Upper lobe of left lung (tissue), 6 donors: ENCODE data around the gene MRPL43. TPM values are rescaled to one million over a fixed set of nuclear protein-coding genes. Genes with fewer than 3 reads are reported as not detected.
A peak's percentile ranks its signal among the peaks of the same experiment; 100 is the strongest.

Experiments used
- ATAC-seq, 2 donors: fragments of 200-7000 bp; cut with Tn5 transposase; one replicate each; pipeline ENCODE4 v1.9.1; 2022; ENCODE audit warnings: mild to moderate bottlenecking in 2 of 2, moderate library complexity in 2 of 2; ENCODE audit not compliant: low FRiP score in 2 of 2
- DNase-seq, 2 donors: peaks; one replicate each; pipeline ENCODE4 v3.0.0-alpha.2; 2019 to 2020
- H3K27ac ChIP-seq, 4 donors: fragments of 200-600 bp; sonication (generic); one replicate each; pipeline ENCODE4 v1.5.1; 2016 to 2019
- H3K27me3 ChIP-seq, 4 donors: fragments of 200-600 bp; sonication (generic); one replicate each; pipeline ENCODE4 v1.5.1; 2017 to 2019
- H3K36me3 ChIP-seq, 4 donors: fragments of 200-600 bp; sonication (generic); one replicate each; pipeline ENCODE4 v1.5.1; 2016 to 2019
- H3K4me1 ChIP-seq, 4 donors: fragments of 200-600 bp; sonication (generic); one replicate each; pipeline ENCODE4 v1.5.1; 2018 to 2019
- H3K4me3 ChIP-seq, 4 donors: fragments of 200-600 bp; sonication (generic); one replicate each; pipeline ENCODE4 v1.5.1; 2017 to 2019; ENCODE audit warnings: mild to moderate bottlenecking in 2 of 4, moderate library complexity in 1 of 4
- H3K9me3 ChIP-seq, 4 donors: fragments of 200-600 bp; sonication (generic); one replicate each; pipeline ENCODE4 v1.5.1; 2018 to 2019
- EP300 ChIP-seq, 4 donors: sonication (generic); formaldehyde crosslinking; IDR thresholded peaks; one replicate each; pipeline ENCODE4 v1.5.1; 2017; ENCODE audit warnings: antibody characterized with exemption in 4 of 4, control low read depth in 2 of 4
- POLR2A ChIP-seq, 4 donors: fragments of 450-650 bp; IDR thresholded peaks; one replicate each; pipeline ENCODE4 v1.5.1; 2016 to 2017; ENCODE audit warnings: antibody characterized with exemption in 4 of 4, mild to moderate bottlenecking in 2 of 4
- POLR2AphosphoS5 ChIP-seq, 2 donors: sonication (generic); formaldehyde crosslinking; IDR thresholded peaks; one replicate each; pipeline ENCODE4 v1.5.1; 2017; ENCODE audit warnings: antibody characterized with exemption in 2 of 2
- WGBS, 2 donors: methylation state at CpG; one replicate each; pipeline ENCODE4 v1.1.5; 2017 to 2018; 5-methylcytosine and 5-hydroxymethylcytosine counted together
- total RNA-seq, 6 donors: library from RNA; depleted of rRNA in 4 of 6; stranded (reverse); fragments of >200 nt in 4 of 6; gene quantifications; one replicate each; pipeline versions ENCODE4 v1.1.0 to v1.2.1, GENCODE V29; 2016 to 2021
- TF ChIP-seq, protein P1 (sequence below), 6 experiments: fragments of 450-650 bp in 4 of 6; fragments of 200-600 bp in 2 of 6; sonication (generic) in 2 of 6; IDR thresholded peaks; one replicate each; pipeline ENCODE4 v1.5.1; 2016 to 2019; ENCODE audit warnings: antibody characterized with exemption in 6 of 6
- donor health status: DM: no; HTN: no; CAD: no; lungs with moderate emphysema.
- donor health status: DM: no; HTN: yes; CAD: no; lungs with severe emphysema.

The MRPL43 gene
- total RNA-seq, 6 donors from 2014 or later, result 40.2 to 72.1 (median 63.5) TPM

DNA sequence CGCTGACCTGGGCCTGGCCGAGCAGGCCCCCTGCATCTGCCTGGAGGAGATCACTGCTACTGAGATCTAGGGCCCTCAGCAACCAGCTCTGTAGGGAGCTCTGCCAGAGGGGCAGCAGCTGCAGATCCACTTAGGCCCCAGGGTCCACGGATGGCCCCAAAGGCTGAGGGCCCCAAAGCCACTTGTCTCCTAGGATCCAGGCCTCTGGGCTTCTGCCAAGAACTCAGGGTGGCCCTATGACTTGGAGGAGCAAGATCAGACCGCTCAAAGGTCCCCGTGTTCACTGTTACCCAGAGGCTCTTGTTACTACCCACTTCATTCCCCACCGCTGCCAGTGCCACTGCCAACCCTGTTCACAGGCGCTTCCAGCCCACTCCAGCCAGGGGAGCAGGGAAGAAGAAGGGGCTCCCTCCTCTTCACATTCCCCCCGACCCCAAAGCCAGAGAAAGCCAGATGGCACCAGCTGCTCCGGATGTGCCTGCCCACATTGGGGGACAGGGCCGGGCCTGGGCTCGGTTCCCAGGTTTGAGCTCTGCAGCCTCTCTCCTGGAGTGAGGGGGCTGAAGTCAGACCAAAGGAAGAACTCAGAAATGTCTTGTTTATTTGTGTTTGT is 19.9 kb upstream of the MRPL43 start:
- H3K36me3 ChIP-seq, result peaks cover 8 to 52% (median 27%) of the 10 kb centered on the region in 4 donors
- no peak overlapping the region for H3K4me3 ChIP-seq
- DNase-seq (no peak), ATAC-seq (no peak)
- H3K4me1 ChIP-seq, result peaks cover 23 to 46% (median 27%) of the 10 kb centered on the region in 4 donors
- no peaks in the 10 kb centered on the region for H3K9me3 ChIP-seq
- no peaks in the 10 kb centered on the region for H3K27me3 ChIP-seq
- peak overlapping the region in 3 of 4 donors; percentile 2 to 64 (median 61) for H3K27ac ChIP-seq
- WGBS, 2 donors, result 63% methylated on average over 4 to 10 of the region's 11 CpGs
- TF ChIP-seq POLR2A (IDR thresholded peaks at IDR 0.05), result no peak
- TF ChIP-seq, protein P1, sequence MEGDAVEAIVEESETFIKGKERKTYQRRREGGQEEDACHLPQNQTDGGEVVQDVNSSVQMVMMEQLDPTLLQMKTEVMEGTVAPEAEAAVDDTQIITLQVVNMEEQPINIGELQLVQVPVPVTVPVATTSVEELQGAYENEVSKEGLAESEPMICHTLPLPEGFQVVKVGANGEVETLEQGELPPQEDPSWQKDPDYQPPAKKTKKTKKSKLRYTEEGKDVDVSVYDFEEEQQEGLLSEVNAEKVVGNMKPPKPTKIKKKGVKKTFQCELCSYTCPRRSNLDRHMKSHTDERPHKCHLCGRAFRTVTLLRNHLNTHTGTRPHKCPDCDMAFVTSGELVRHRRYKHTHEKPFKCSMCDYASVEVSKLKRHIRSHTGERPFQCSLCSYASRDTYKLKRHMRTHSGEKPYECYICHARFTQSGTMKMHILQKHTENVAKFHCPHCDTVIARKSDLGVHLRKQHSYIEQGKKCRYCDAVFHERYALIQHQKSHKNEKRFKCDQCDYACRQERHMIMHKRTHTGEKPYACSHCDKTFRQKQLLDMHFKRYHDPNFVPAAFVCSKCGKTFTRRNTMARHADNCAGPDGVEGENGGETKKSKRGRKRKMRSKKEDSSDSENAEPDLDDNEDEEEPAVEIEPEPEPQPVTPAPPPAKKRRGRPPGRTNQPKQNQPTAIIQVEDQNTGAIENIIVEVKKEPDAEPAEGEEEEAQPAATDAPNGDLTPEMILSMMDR (IDR thresholded peaks at IDR 0.05), result no peak
- no peak for TF ChIP-seq EP300 (IDR thresholded peaks at IDR 0.05)
- TF ChIP-seq POLR2AphosphoS5 (IDR thresholded peaks at IDR 0.05), result no peak

DNA sequence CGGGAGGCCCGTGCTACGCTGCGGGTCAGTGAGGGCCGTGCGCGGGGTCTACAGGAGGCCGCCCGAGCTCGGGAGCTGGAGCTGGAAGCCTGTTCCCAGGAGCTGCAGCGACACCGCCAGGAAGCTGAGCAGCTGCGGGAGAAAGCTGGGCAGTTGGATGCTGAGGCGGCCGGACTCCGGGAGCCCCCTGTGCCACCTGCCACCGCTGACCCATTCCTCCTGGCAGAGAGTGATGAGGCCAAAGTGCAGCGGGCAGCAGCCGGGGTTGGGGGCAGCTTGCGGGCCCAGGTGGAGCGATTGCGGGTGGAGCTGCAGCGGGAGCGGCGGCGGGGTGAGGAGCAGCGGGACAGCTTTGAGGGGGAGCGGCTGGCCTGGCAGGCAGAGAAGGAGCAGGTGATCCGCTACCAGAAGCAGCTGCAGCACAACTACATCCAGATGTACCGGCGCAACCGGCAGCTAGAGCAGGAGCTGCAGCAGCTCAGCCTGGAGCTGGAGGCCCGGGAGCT is 19.3 kb upstream of the MRPL43 start:
- Histone ChIP-seq H3K27me3 (no peaks in the 10 kb centered on the region), H3K4me1 (peaks cover 24 to 46% (median 30%) of the 10 kb centered on the region in 4 donors), H3K9me3 (no peaks in the 10 kb centered on the region), H3K27ac (peak overlapping the region in 2 of 4 donors; percentile 2 to 64), H3K4me3 (no peak overlapping the region), H3K36me3 (peaks cover 8 to 52% (median 27%) of the 10 kb centered on the region in 4 donors)
- TF ChIP-seq, protein P1 (IDR thresholded peaks at IDR 0.05), result no peak
- TF ChIP-seq POLR2AphosphoS5 (IDR thresholded peaks at IDR 0.05) (no peak), EP300 (IDR thresholded peaks at IDR 0.05) (no peak), POLR2A (IDR thresholded peaks at IDR 0.05) (no peak)
- 84 to 93% methylated on average over 10 to 32 of the region's 33 CpGs for WGBS, 2 donors
- DNase-seq (peak in 1 of 2 donors; percentile 77), ATAC-seq (no peak)

DNA sequence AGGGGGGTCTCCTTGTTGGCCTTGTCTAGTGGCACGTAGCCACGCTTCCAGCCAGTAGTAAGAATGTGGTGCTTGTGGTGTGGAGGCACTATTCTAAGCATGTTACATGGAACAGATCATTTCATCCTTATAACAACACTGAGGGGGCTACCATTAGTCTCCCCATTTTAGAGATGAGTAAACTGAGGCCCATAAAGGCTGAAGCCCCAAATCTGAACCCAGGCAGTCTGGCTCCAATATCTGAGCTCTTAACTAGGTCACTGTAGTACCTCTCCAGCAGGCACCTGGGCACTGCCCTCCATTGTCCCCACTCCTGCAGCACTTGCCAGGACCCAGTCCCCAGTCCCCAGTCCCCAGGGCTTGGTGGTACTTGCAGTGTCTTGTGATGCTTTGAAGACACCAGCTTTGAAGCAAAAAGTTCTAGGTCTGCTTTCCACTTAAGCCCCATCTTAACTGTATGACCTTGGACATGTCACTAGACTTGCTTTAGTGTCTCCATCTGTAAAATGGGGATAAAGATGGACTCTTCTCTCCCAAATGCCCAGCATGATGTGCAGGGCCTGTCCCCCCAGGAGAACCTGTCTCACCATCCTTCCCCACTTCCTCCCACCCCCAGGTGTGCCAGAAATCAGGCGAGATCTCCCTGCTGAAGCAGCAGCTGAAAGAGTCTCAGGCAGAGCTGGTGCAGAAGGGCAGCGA is 18.7 kb upstream of the MRPL43 start:
- TF ChIP-seq POLR2A (IDR thresholded peaks at IDR 0.05), result no peak
- no peak for TF ChIP-seq POLR2AphosphoS5 (IDR thresholded peaks at IDR 0.05)
- no peak for TF ChIP-seq EP300 (IDR thresholded peaks at IDR 0.05)
- TF ChIP-seq, protein P1 (IDR thresholded peaks at IDR 0.05), result no peak
- ATAC-seq, result no peak
- DNase-seq, result no peak
- H3K9me3 ChIP-seq, result no peaks in the 10 kb centered on the region
- peaks cover 29 to 51% (median 33%) of the 10 kb centered on the region in 4 donors for H3K4me1 ChIP-seq
- peaks cover 8 to 52% (median 27%) of the 10 kb centered on the region in 4 donors for H3K36me3 ChIP-seq
- WGBS, 2 donors, result 98% methylated on average over 4 of the region's 4 CpGs
- H3K27me3 ChIP-seq, result no peaks in the 10 kb centered on the region
- no peak overlapping the region for H3K4me3 ChIP-seq
- peak overlapping the region in 3 of 4 donors; percentile 2 to 64 (median 15) for H3K27ac ChIP-seq

DNA sequence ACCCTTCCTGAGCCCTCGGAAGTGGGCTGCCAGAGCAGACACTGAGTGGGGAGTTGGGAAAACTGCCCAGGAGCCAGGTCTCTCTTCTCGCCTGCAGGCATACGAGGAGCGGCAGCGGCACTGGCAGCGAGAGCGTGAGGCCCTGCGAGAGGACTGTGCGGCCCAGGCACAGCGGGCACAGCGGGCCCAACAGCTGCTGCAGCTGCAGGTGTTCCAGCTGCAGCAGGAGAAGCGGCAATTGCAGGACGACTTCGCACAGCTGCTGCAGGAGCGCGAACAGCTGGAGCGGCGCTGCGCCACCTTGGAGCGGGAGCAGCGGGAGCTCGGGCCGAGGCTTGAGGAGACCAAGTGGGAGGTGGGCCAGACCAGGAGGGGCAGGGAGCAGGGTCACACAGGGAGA is 18.1 kb upstream of the MRPL43 start:
- Histone ChIP-seq H3K4me3 (no peak overlapping the region), H3K27me3 (no peaks in the 10 kb centered on the region), H3K4me1 (peaks cover 35 to 58% (median 39%) of the 10 kb centered on the region in 4 donors), H3K9me3 (no peaks in the 10 kb centered on the region), H3K27ac (peak overlapping the region in 2 of 4 donors; percentile 64 to 100), H3K36me3 (peaks cover 8 to 52% (median 27%) of the 10 kb centered on the region in 4 donors)
- 74 to 75% methylated on average over 21 to 23 of the region's 23 CpGs for WGBS, 2 donors
- TF ChIP-seq, protein P1 (IDR thresholded peaks at IDR 0.05), result no peak
- peak in 1 of 2 donors; percentile 18 for TF ChIP-seq POLR2AphosphoS5 (IDR thresholded peaks at IDR 0.05)
- ATAC-seq (no peak), DNase-seq (peak in 1 of 2 donors; percentile 81)
